OCI-LY1 (cell line): ENCODE measurements around the gene SLC16A3.

Experiments used
- EZH2 ChIP-seq: fragments of 200-600 bp; sonication (generic), shearing (Covaris generic); IDR thresholded peaks from 2 replicates; pipeline ENCODE4 v1.8.0; 2017; ENCODE audit warnings: borderline replicate concordance, mixed run types, mild to moderate bottlenecking, antibody characterized with exemption, low read length, moderate library complexity, mixed read lengths
- TF ChIP-seq, protein P1 (sequence below): fragments of 200-600 bp; sonication (generic), shearing (Covaris generic); IDR thresholded peaks from 2 replicates; pipeline ENCODE4 v1.5.1; 2017; ENCODE audit warnings: mild to moderate bottlenecking, antibody characterized with exemption, low read length, moderate library complexity, mixed read lengths

DNA sequence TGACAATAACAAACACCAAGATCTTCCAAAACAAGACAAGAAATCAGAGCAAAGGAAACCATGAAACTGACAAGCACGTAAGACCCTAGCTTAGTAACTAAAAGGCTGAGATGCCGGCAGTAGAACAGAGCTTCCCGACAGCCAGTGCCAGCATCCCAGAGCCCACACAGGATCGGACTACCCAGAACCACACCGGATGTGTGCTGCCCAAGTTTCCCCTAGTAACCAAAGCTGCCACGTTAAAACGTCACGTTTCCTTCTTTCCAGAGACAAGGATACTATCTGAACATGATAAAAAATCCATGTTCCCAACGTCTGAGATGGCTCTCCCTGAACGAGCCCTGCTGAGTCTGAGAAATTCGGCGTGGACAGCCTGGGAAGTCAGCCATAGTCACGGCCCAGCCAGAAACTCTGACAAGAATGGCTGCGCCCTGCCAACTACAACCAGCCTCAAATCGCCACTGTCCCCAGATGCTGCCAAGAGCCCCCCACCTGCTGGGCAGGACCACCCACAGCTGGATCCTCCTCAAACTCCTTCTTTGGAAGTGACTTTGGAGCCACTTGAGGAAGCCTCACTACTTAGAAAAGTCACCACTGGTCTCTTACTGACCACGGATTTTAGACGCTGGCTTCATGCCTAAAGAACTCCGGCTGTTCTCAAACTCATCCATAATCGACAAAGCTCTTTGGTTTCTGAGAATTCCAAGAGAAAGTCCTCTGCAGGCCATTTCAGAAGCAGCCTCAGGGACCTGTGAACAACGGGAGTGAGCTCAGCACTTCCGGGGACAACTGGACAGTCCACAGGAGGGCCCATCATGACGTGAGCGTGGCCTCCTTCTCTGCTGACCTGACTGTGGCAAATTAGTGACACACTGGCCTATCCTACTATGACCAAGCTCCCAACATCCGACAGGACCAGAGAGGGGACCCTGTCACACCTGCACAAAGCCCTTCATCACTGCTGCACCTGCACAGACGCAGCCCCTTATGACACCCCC lies 32.9 kb upstream of the SLC16A3 start:
- TF ChIP-seq, protein P1, sequence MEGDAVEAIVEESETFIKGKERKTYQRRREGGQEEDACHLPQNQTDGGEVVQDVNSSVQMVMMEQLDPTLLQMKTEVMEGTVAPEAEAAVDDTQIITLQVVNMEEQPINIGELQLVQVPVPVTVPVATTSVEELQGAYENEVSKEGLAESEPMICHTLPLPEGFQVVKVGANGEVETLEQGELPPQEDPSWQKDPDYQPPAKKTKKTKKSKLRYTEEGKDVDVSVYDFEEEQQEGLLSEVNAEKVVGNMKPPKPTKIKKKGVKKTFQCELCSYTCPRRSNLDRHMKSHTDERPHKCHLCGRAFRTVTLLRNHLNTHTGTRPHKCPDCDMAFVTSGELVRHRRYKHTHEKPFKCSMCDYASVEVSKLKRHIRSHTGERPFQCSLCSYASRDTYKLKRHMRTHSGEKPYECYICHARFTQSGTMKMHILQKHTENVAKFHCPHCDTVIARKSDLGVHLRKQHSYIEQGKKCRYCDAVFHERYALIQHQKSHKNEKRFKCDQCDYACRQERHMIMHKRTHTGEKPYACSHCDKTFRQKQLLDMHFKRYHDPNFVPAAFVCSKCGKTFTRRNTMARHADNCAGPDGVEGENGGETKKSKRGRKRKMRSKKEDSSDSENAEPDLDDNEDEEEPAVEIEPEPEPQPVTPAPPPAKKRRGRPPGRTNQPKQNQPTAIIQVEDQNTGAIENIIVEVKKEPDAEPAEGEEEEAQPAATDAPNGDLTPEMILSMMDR, result no peak
- no peak for TF ChIP-seq EZH2
